HG02981 (cell line): Measurements from ENCODE around the gene L3HYPDH.

ENCODE experiments used
- ATAC-seq: cut with Tn5 transposase; IDR thresholded peaks from one replicate; pipeline ENCODE4 v1.9.1; 2021; ENCODE audit warnings: mild to moderate bottlenecking, moderate library complexity; ENCODE audit not compliant: unreplicated experiment

L3HYPDH gene

GRCh38 chr14:59427653-59428580 is 56.3 kb downstream of the L3HYPDH start:
- ATAC-seq = no peak

- ATAC-seq = no peak
Observed at GRCh38 chr14:59425322-59425935, 58.8 kb downstream of the L3HYPDH start.

GRCh38 chr14:59424341-59425071 is 59.7 kb downstream of the L3HYPDH start:
- no peak for ATAC-seq
